PC-3 (cell line): Measurements from ENCODE around the gene STX4. TPM values are rescaled to one million over a fixed set of nuclear protein-coding genes. Genes with fewer than 3 reads are reported as not detected.
A peak's percentile ranks its signal among the peaks of the same experiment; 100 is the strongest.

Source experiments
- ATAC-seq: fragments of 200-7000 bp; cut with Tn5 transposase; 2 replicates; pipeline ENCODE4 v1.9.1; 2020; ENCODE audit warnings: mild to moderate bottlenecking, moderate library complexity
- BruUV-seq: library from RNA; stranded (reverse); fragments of 400-500 nt; replicated peaks from 2 replicates; lab custom pipeline; 2021; lab: Mats Ljungman, UMichigan
- CTCF ChIA-PET: fragments of 300-600 bp; sonication (Branson Sonifier 250); formaldehyde crosslinking; loops from one replicate; lab custom pipeline; 2022; ENCODE audit warnings: antibody characterized with exemption; lab: Charles Lee
- POLR2A ChIA-PET: fragments of 300-600 bp; sonication (Branson Sonifier 250); formaldehyde crosslinking; loops from one replicate; lab custom pipeline; 2022; ENCODE audit warnings: antibody characterized with exemption; ENCODE audit not compliant: unreplicated experiment; lab: Charles Lee
- DNase-seq: peaks from one replicate; pipeline ENCODE4 v3.0.0-alpha.2; 2015
- H2AFZ ChIP-seq: fragments of 300-600 bp; sonication (generic); 2 replicates; pipeline ENCODE4 v1.6.0; 2016; ENCODE audit warnings: antibody characterized with exemption, low read length
- H3F3A ChIP-seq: fragments of 300-600 bp; sonication (generic); one replicate; pipeline ENCODE4 v1.6.0; 2017; ENCODE audit warnings: antibody characterized with exemption, low read length, control low read depth, mild to moderate bottlenecking; ENCODE audit not compliant: unreplicated experiment
- H3K27ac ChIP-seq: fragments of 300-600 bp; sonication (generic); 2 replicates; pipeline ENCODE4 v1.5.1; 2016; ENCODE audit warnings: mild to moderate bottlenecking, low read length
- H3K27me3 ChIP-seq: fragments of 300-600 bp; sonication (generic); 2 replicates; pipeline ENCODE4 v1.6.1; 2016; ENCODE audit warnings: low read length, mixed read lengths
- H3K36me3 ChIP-seq: fragments of 300-600 bp; sonication (generic); 2 replicates; pipeline ENCODE4 v1.6.1; 2016; ENCODE audit warnings: low read depth, mixed run types, low read length, mixed read lengths
- H3K4me1 ChIP-seq: fragments of 300-600 bp; sonication (generic); 2 replicates; pipeline ENCODE4 v1.5.1; 2016; ENCODE audit warnings: low read length; ENCODE audit not compliant: insufficient read depth
- H3K4me2 ChIP-seq: fragments of 300-600 bp; sonication (generic); 2 replicates; pipeline ENCODE4 v1.6.0; 2016; ENCODE audit warnings: low read length
- H3K4me3 ChIP-seq: fragments of 300-600 bp; sonication (generic); 2 replicates; pipeline ENCODE4 v1.5.1; 2016; ENCODE audit warnings: mild to moderate bottlenecking, low read length, mixed read lengths
- H3K79me2 ChIP-seq: fragments of 300-600 bp; sonication (generic); 2 replicates; pipeline ENCODE4 v1.6.1; 2017; ENCODE audit warnings: low read length, mixed read lengths
- H3K9ac ChIP-seq: fragments of 300-600 bp; sonication (generic); 2 replicates; pipeline ENCODE4 v1.6.0; 2016; ENCODE audit warnings: mild to moderate bottlenecking, low read length
- H3K9me2 ChIP-seq: fragments of 300-600 bp; sonication (generic); replicated peaks from 2 replicates; pipeline ENCODE4 v1.6.1; 2016; ENCODE audit warnings: mixed run types, low read length, mixed read lengths
- H3K9me3 ChIP-seq: fragments of 300-600 bp; sonication (generic); 2 replicates; pipeline ENCODE4 v1.6.1; 2016; ENCODE audit warnings: low read length, mixed read lengths
- H4K20me1 ChIP-seq: fragments of 300-600 bp; sonication (generic); 2 replicates; pipeline ENCODE4 v1.6.1; 2016; ENCODE audit warnings: low read length, mixed read lengths
- CTCF ChIP-seq: fragments of 300-600 bp; sonication (generic); conservative IDR thresholded peaks from 2 replicates; pipeline ENCODE4 v1.5.1; 2017; ENCODE audit warnings: antibody characterized with exemption, low read depth, mild to moderate bottlenecking, low read length
- EZH2 ChIP-seq: fragments of 300-600 bp; sonication (generic); IDR thresholded peaks from one replicate; pipeline ENCODE4 v1.6.1; 2017; ENCODE audit warnings: antibody characterized with exemption, mild to moderate bottlenecking, low read length; ENCODE audit not compliant: unreplicated experiment
- EZH2phosphoT487 ChIP-seq: fragments of 300-600 bp; sonication (generic); IDR thresholded peaks from 2 replicates; pipeline ENCODE4 v1.6.1; 2018; ENCODE audit warnings: mild to moderate bottlenecking, antibody characterized with exemption, low read length, borderline replicate concordance
- intact Hi-C: fragments of 100-400 bp; cut with micrococcal nuclease; formaldehyde crosslinking; loops from 2 replicates; pipeline ENCODE4 v1.9.0; 2023
- total RNA-seq: library from RNA; depleted of rRNA; stranded (reverse); fragments of >200 nt; gene quantifications from 2 replicates; pipeline ENCODE4 v1.2.3, GENCODE V29; 2014

STX4 gene
- total RNA-seq, 1 experiment from 2014 or later: 27.4 TPM

GRCh38 chr16:31074814-31075183, 41.4 kb downstream of the STX4 start:
- ATAC-seq: no peak
- Histone ChIP-seq H3K4me2 (peak overlapping the region; percentile 99), H4K20me1 (no peaks in the 10 kb centered on the region), H3K9me2 (no peaks in the 10 kb centered on the region), H3K4me1 (peaks cover 15% of the 10 kb centered on the region; the same call in 1 of the 2 replicates), H3K27me3 (no peaks in the 10 kb centered on the region), H3K9ac (peak overlapping the region; percentile 96), H3K79me2 (peaks cover 61% of the 10 kb centered on the region), H3K27ac (peak overlapping the region; percentile 72), H3K36me3 (peaks cover 10% of the 10 kb centered on the region), H2AFZ (peak overlapping the region; percentile 80), H3K4me3 (peak overlapping the region; percentile 81), H3K9me3 (no peaks in the 10 kb centered on the region), H3F3A (no peaks in the 10 kb centered on the region)
- TF ChIP-seq EZH2: no peak
- TF ChIP-seq EZH2phosphoT487: no peak
- no peak for TF ChIP-seq CTCF
- intact Hi-C loops: loop anchor here (1.0 to 5.0 kb wide), 4 partner anchors 20 to 383 kb away; partner anchors contain the start of genes ARMC5, HSD3B7 and VKORC1
- POLR2A ChIA-PET: no interaction called here
- DNase-seq: no peak
- CTCF ChIA-PET: interaction anchor here (1.6 kb wide), 1 partner anchor 90 kb away, joined by 5 read pairs; the partner anchor contains the start of gene HSD3B7
- BruUV-seq: no TSS peak

GRCh38 chr16:31076319-31076718, 43.0 kb downstream of the STX4 start:
- H3K9me2 ChIP-seq: no peaks in the 10 kb centered on the region
- ChIA-PET CTCF (no interaction called here), POLR2A (no interaction called here)
- intact Hi-C loops: no loop called here
- no peaks in the 10 kb centered on the region for H3K27me3 ChIP-seq
- no peak overlapping the region for H3K27ac ChIP-seq
- peaks cover 10% of the 10 kb centered on the region for H3K36me3 ChIP-seq
- no peak overlapping the region for H3K4me3 ChIP-seq
- no TSS peak for BruUV-seq
- DNase-seq: no peak
- H3K9me3 ChIP-seq: no peaks in the 10 kb centered on the region
- no peak for ATAC-seq
- H3K79me2 ChIP-seq: peaks cover 53% of the 10 kb centered on the region
- no peak overlapping the region for H2AFZ ChIP-seq
- TF ChIP-seq CTCF (no peak), EZH2phosphoT487 (no peak), EZH2 (no peak)
- no peak overlapping the region for H3K9ac ChIP-seq
- peaks cover 15% of the 10 kb centered on the region; the same call in 1 of the 2 replicates for H3K4me1 ChIP-seq
- no peak overlapping the region for H3K4me2 ChIP-seq
- no peaks in the 10 kb centered on the region for H4K20me1 ChIP-seq
- no peaks in the 10 kb centered on the region for H3F3A ChIP-seq

GRCh38 chr16:31077024-31077423, 43.7 kb downstream of the STX4 start:
- Histone ChIP-seq H3K9ac (no peak overlapping the region), H3K9me2 (no peaks in the 10 kb centered on the region), H4K20me1 (no peaks in the 10 kb centered on the region), H3F3A (no peaks in the 10 kb centered on the region), H3K4me1 (0 out of 2 replicates have a peak, but pooled peaks cover 8% of the 10 kb centered on the region), H3K9me3 (no peaks in the 10 kb centered on the region), H3K27ac (no peak overlapping the region), H3K27me3 (no peaks in the 10 kb centered on the region), H3K36me3 (peaks cover 10% of the 10 kb centered on the region), H3K79me2 (peaks cover 46% of the 10 kb centered on the region), H3K4me2 (no peak overlapping the region), H3K4me3 (no peak overlapping the region), H2AFZ (no peak overlapping the region)
- ChIA-PET POLR2A (no interaction called here), CTCF (no interaction called here)
- no peak for ATAC-seq
- DNase-seq: no peak
- TF ChIP-seq EZH2phosphoT487 (no peak), CTCF (no peak), EZH2 (no peak)
- intact Hi-C loops: no loop called here
- no TSS peak for BruUV-seq
